Measurements from ENCODE around the gene UBP1. TPM values are rescaled to one million over a fixed set of nuclear protein-coding genes. Genes with fewer than 3 reads are reported as not detected.

Gene UBP1
- total RNA-seq, 1 donor from 2014 or later: 55.8 TPM

DNA sequence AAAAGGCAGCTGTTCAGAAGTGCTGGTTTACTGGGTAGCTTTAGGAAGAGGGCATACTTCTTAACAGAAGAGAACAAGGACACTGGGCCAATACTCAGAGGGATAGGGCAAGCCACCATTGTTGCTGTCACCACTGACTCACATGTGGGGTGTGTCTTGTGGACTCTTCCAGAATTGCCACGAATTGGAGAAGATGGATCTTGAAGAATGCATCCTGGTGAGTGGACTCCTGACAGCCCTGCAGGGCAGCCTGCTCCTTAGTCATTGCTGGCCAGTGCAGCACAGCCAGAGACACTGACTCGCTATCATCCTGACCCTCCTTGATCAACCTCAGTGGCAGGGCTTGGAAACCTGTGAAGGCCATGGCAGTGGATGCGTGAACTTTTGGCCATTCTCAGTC lies 62.3 kb downstream of the UBP1 start:
- Histone ChIP-seq H3K9me3 (no peaks in the 10 kb centered on the region), H3K36me3 (peaks cover 34 to 78% of the 10 kb centered on the region in 2 donors), H3K4me1 (no peaks in the 10 kb centered on the region), H3K4me3 (no peak overlapping the region), H3K27me3 (no peaks in the 10 kb centered on the region), H3K27ac (no peak overlapping the region)
- TF ChIP-seq, protein P1, sequence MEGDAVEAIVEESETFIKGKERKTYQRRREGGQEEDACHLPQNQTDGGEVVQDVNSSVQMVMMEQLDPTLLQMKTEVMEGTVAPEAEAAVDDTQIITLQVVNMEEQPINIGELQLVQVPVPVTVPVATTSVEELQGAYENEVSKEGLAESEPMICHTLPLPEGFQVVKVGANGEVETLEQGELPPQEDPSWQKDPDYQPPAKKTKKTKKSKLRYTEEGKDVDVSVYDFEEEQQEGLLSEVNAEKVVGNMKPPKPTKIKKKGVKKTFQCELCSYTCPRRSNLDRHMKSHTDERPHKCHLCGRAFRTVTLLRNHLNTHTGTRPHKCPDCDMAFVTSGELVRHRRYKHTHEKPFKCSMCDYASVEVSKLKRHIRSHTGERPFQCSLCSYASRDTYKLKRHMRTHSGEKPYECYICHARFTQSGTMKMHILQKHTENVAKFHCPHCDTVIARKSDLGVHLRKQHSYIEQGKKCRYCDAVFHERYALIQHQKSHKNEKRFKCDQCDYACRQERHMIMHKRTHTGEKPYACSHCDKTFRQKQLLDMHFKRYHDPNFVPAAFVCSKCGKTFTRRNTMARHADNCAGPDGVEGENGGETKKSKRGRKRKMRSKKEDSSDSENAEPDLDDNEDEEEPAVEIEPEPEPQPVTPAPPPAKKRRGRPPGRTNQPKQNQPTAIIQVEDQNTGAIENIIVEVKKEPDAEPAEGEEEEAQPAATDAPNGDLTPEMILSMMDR (IDR thresholded peaks at IDR 0.05): no peak
- DNase-seq (ENCODE audit: low spot score in 2 of 2): no peak
- intact Hi-C loops (cut with DNase I): no loop called here

DNA sequence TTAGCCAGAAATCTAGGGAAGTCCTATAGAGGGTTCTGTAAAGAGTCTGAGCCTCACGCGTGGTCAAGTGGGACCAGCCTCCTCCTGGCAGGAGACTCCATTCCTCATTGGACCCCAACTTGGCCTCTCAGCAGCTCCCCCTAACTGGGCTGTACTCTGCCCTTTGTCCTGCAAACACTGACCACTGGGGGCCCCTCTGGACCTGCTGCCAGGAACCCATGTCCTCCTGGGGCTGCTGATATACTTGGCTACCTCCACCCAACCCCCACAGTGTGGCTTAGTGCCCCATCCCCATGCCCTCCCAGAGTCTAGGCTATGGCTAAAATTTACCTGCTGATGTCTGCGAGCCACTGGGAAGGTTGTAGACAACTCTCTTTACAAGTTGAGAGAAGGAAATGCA lies 62.7 kb downstream of the UBP1 start:
- H3K27ac ChIP-seq: no peak overlapping the region
- no peaks in the 10 kb centered on the region for H3K9me3 ChIP-seq
- no peak overlapping the region for H3K4me3 ChIP-seq
- intact Hi-C loops (cut with DNase I): no loop called here
- DNase-seq (ENCODE audit: low spot score in 2 of 2): no peak
- H3K27me3 ChIP-seq: no peaks in the 10 kb centered on the region
- TF ChIP-seq, protein P1 (IDR thresholded peaks at IDR 0.05): no peak
- no peaks in the 10 kb centered on the region for H3K4me1 ChIP-seq
- peaks cover 31 to 74% of the 10 kb centered on the region in 2 donors for H3K36me3 ChIP-seq

DNA sequence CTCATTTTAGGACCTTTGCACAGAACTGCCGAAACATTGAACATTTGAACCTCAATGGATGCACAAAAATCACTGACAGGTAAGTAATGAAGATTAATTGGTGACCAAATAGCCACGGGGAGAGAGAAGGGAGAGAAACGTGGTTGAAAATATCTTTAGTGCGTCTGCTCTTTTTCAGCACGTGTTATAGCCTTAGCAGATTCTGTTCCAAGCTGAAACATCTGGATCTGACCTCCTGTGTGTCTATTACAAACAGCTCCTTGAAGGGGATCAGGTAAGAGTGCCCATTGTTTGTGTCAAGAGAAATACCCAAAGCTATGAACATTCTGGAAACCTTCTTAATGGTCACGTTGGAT lies 67.1 kb downstream of the UBP1 start:
- no peaks in the 10 kb centered on the region for H3K9me3 ChIP-seq
- no peak for DNase-seq (ENCODE audit: low spot score in 2 of 2)
- H3K4me3 ChIP-seq: peak overlapping the region in 1 of 2 donors; percentile 19
- H3K36me3 ChIP-seq: peaks cover 20 to 44% of the 10 kb centered on the region in 2 donors
- intact Hi-C loops (cut with DNase I): loop anchor here (5.0 kb wide), 2 partner anchors 156 to 426 kb away; partner anchors contain the start of gene SUSD5
- H3K27ac ChIP-seq: no peak overlapping the region
- H3K4me1 ChIP-seq: no peaks in the 10 kb centered on the region
- no peaks in the 10 kb centered on the region for H3K27me3 ChIP-seq
- TF ChIP-seq, protein P1 (IDR thresholded peaks at IDR 0.05): no peak

- Histone ChIP-seq H3K4me3 (peak overlapping the region in 1 of 2 donors; percentile 19), H3K36me3 (peaks cover 17 to 38% of the 10 kb centered on the region in 2 donors), H3K9me3 (no peaks in the 10 kb centered on the region), H3K27ac (peak overlapping the region in 1 of 2 donors; percentile 49), H3K4me1 (no peaks in the 10 kb centered on the region), H3K27me3 (no peaks in the 10 kb centered on the region)
- no peak for DNase-seq (ENCODE audit: low spot score in 2 of 2)
- intact Hi-C loops (cut with DNase I): loop anchor here (1.0 to 5.0 kb wide), 3 partner anchors 155 to 425 kb away; partner anchors contain the start of gene SUSD5
- TF ChIP-seq, protein P1 (IDR thresholded peaks at IDR 0.05): peak; percentile 86 to 91 (median 90)
Observed at GRCh38 chr3:33372218-33373081, 67.8 kb downstream of the UBP1 start.

GRCh38 chr3:33364531-33365128 lies 75.6 kb downstream of the UBP1 start:
- no peak for DNase-seq (ENCODE audit: low spot score in 2 of 2)
- Histone ChIP-seq H3K4me3 (no peak overlapping the region), H3K27me3 (no peaks in the 10 kb centered on the region), H3K27ac (no peak overlapping the region), H3K9me3 (no peaks in the 10 kb centered on the region), H3K36me3 (no peaks in the 10 kb centered on the region), H3K4me1 (peaks cover 0 to 3% of the 10 kb centered on the region in 2 donors)
- TF ChIP-seq, protein P1 (IDR thresholded peaks at IDR 0.05): no peak
- intact Hi-C loops (cut with DNase I): no loop called here

All from ascending aorta (tissue), 2 donors.